Tibial nerve (tissue), 3 donors: Measurements from ENCODE around the gene BMP10.

ENCODE experiments used
- CTCF ChIP-seq, 5 experiments: fragments of 200-600 bp in 3 of 5; fragments of 450-650 bp in 2 of 5; sonication (generic) in 3 of 5; IDR thresholded peaks; one replicate each; pipeline ENCODE4 v1.5.1; 2016 to 2019; ENCODE audit warnings: antibody characterized with exemption in 5 of 5, mild to moderate bottlenecking in 3 of 5, moderate library complexity in 2 of 5
- POLR2A ChIP-seq, 2 donors: fragments of 450-650 bp; IDR thresholded peaks; one replicate each; pipeline ENCODE4 v1.6.1; 2017; ENCODE audit warnings: antibody characterized with exemption in 2 of 2, mild to moderate bottlenecking in 2 of 2, moderate library complexity in 2 of 2

- no peak for TF ChIP-seq CTCF (IDR thresholded peaks at IDR 0.05)
- no peak for TF ChIP-seq POLR2A (IDR thresholded peaks at IDR 0.05)
Measured at GRCh38 chr2:68833162-68833561, 38.0 kb downstream of the BMP10 start.
